Measurements from ENCODE around the gene RPE.
A peak's percentile ranks its signal among the peaks of the same experiment; 100 is the strongest.

RPE gene

GRCh38 chr2:209960045-209960444 lies 42.4 kb upstream of the RPE start:
- no peaks in the 10 kb centered on the region for H3K36me3 ChIP-seq (ENCODE audit: control insufficient read depth, low read length)
- H3K27ac ChIP-seq (ENCODE audit: low read depth, low read length), result no peak overlapping the region
- H3K27me3 ChIP-seq (ENCODE audit: control insufficient read depth, low read length), result peaks cover 4% of the 10 kb centered on the region; the same call in 1 of the 2 replicates
- H3K4me3 ChIP-seq (ENCODE audit: low read length), result no peak overlapping the region
- no peaks in the 10 kb centered on the region for H3F3A ChIP-seq (ENCODE audit: control insufficient read depth, insufficient read depth)
- H3K4me2 ChIP-seq (ENCODE audit: low read length), result no peak overlapping the region
- no peaks in the 10 kb centered on the region for H3K79me2 ChIP-seq (ENCODE audit: control insufficient read depth, low read length)
- H3K9me3 ChIP-seq (ENCODE audit: control insufficient read depth, insufficient read depth, low read length), result no peaks in the 10 kb centered on the region
- H4K20me1 ChIP-seq (ENCODE audit: control insufficient read depth, insufficient read depth, low read depth, low read length), result no peaks in the 10 kb centered on the region
- H3K4me1 ChIP-seq (ENCODE audit: control insufficient read depth, low read length), result no peaks in the 10 kb centered on the region
- no peaks in the 10 kb centered on the region for H3K9me2 ChIP-seq (replicated peaks; ENCODE audit: control insufficient read depth, low read length)
- TF ChIP-seq, protein P1, sequence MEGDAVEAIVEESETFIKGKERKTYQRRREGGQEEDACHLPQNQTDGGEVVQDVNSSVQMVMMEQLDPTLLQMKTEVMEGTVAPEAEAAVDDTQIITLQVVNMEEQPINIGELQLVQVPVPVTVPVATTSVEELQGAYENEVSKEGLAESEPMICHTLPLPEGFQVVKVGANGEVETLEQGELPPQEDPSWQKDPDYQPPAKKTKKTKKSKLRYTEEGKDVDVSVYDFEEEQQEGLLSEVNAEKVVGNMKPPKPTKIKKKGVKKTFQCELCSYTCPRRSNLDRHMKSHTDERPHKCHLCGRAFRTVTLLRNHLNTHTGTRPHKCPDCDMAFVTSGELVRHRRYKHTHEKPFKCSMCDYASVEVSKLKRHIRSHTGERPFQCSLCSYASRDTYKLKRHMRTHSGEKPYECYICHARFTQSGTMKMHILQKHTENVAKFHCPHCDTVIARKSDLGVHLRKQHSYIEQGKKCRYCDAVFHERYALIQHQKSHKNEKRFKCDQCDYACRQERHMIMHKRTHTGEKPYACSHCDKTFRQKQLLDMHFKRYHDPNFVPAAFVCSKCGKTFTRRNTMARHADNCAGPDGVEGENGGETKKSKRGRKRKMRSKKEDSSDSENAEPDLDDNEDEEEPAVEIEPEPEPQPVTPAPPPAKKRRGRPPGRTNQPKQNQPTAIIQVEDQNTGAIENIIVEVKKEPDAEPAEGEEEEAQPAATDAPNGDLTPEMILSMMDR (IDR thresholded peaks at IDR 0.05; ENCODE audit: low read depth, low read length, poor library complexity, severe bottlenecking), result no peak
- TF ChIP-seq EZH2phosphoT487 (IDR thresholded peaks at IDR 0.05; ENCODE audit: borderline replicate concordance, low read length), result no peak

- Histone ChIP-seq H3K27ac (ENCODE audit: low read depth, low read length) (no peak overlapping the region), H3K27me3 (ENCODE audit: control insufficient read depth, low read length) (peaks cover 4% of the 10 kb centered on the region; the same call in 1 of the 2 replicates), H3F3A (ENCODE audit: control insufficient read depth, insufficient read depth) (no peaks in the 10 kb centered on the region), H3K9me2 (replicated peaks; ENCODE audit: control insufficient read depth, low read length) (no peaks in the 10 kb centered on the region), H3K4me1 (ENCODE audit: control insufficient read depth, low read length) (no peaks in the 10 kb centered on the region), H3K4me3 (ENCODE audit: low read length) (no peak overlapping the region), H3K79me2 (ENCODE audit: control insufficient read depth, low read length) (no peaks in the 10 kb centered on the region), H3K36me3 (ENCODE audit: control insufficient read depth, low read length) (no peaks in the 10 kb centered on the region), H3K9me3 (ENCODE audit: control insufficient read depth, insufficient read depth, low read length) (no peaks in the 10 kb centered on the region), H3K4me2 (ENCODE audit: low read length) (no peak overlapping the region), H4K20me1 (ENCODE audit: control insufficient read depth, insufficient read depth, low read depth, low read length) (no peaks in the 10 kb centered on the region)
- no peak for TF ChIP-seq EZH2phosphoT487 (IDR thresholded peaks at IDR 0.05; ENCODE audit: borderline replicate concordance, low read length)
- TF ChIP-seq, protein P1 (IDR thresholded peaks at IDR 0.05; ENCODE audit: low read depth, low read length, poor library complexity, severe bottlenecking), result peak; percentile 78
These were observed 41.5 kb upstream of the RPE start for GRCh38 chr2:209960676-209961630.

DNA sequence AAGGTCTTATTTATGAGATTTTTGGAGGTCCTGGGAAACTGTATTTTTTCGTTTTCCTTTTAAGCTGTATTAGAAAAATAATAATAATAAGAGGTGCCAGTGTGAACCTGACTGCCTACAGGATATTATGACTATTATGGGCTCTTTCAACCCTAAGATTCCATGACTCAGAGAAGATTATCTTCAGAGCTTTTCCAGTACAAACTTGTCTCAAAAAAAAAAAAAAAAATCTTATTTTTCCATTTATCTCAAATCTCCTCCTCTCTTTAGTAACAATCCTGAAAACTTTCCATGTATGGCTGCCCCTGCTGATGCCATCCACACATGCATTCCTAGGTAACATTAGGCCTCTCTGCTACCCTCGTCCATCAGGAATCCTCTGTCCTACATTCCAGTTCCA lies 36.7 kb upstream of the RPE start:
- H3K36me3 ChIP-seq (ENCODE audit: control insufficient read depth, low read length), result no peaks in the 10 kb centered on the region
- TF ChIP-seq, protein P1 (IDR thresholded peaks at IDR 0.05; ENCODE audit: low read depth, low read length, poor library complexity, severe bottlenecking), result no peak
- no peak for TF ChIP-seq EZH2phosphoT487 (IDR thresholded peaks at IDR 0.05; ENCODE audit: borderline replicate concordance, low read length)
- H4K20me1 ChIP-seq (ENCODE audit: control insufficient read depth, insufficient read depth, low read depth, low read length), result no peaks in the 10 kb centered on the region
- H3K27ac ChIP-seq (ENCODE audit: low read depth, low read length), result no peak overlapping the region
- H3K9me3 ChIP-seq (ENCODE audit: control insufficient read depth, insufficient read depth, low read length), result no peaks in the 10 kb centered on the region
- no peak overlapping the region for H3K4me3 ChIP-seq (ENCODE audit: low read length)
- H3K9me2 ChIP-seq (replicated peaks; ENCODE audit: control insufficient read depth, low read length), result no peaks in the 10 kb centered on the region
- H3K4me2 ChIP-seq (ENCODE audit: low read length), result no peak overlapping the region
- no peaks in the 10 kb centered on the region for H3F3A ChIP-seq (ENCODE audit: control insufficient read depth, insufficient read depth)
- no peaks in the 10 kb centered on the region for H3K79me2 ChIP-seq (ENCODE audit: control insufficient read depth, low read length)
- peaks cover 6% of the 10 kb centered on the region; the same call in 1 of the 2 replicates for H3K27me3 ChIP-seq (ENCODE audit: control insufficient read depth, low read length)
- H3K4me1 ChIP-seq (ENCODE audit: control insufficient read depth, low read length), result no peaks in the 10 kb centered on the region

Measured in DOHH2 (cell line).